ENCODE data around the gene CFAP210. TPM values are rescaled to one million over a fixed set of nuclear protein-coding genes. Genes with fewer than 3 reads are reported as not detected.
"Not testable (repeated sequence)": the region's sequence is repeated elsewhere in the genome, so short reads cannot be mapped to it uniquely, and the experiment has no call there.

CFAP210 gene
- total RNA-seq, 1 donor from 2014 or later: not detected

GRCh38 chr2:169714699-169715098 lies 20.5 kb upstream of the CFAP210 start:
- intact Hi-C loops (cut with DNase I): no loop called here
- ATAC-seq (ENCODE audit: poor library complexity): no peak

GRCh38 chr2:169713331-169713730 lies 19.1 kb upstream of the CFAP210 start:
- intact Hi-C loops (cut with DNase I): no loop called here
- ATAC-seq (ENCODE audit: poor library complexity): no peak
- DNase-seq: no peak

More at GRCh38 chr2:169714699-169715098, 20.5 kb upstream of the CFAP210 start:
- DNase-seq: no peak

GRCh38 chr2:169712791-169713227 lies 18.6 kb upstream of the CFAP210 start:
- ATAC-seq (ENCODE audit: poor library complexity): no peak
- DNase-seq: no peak
- intact Hi-C loops (cut with DNase I): no loop called here

GRCh38 chr2:169711751-169712509 lies 17.7 kb upstream of the CFAP210 start:
- DNase-seq: no peak
- intact Hi-C loops (cut with DNase I): no loop called here
- no peak for ATAC-seq (ENCODE audit: poor library complexity)

- DNase-seq (no peak), ATAC-seq (ENCODE audit: poor library complexity) (no peak)
- intact Hi-C loops (cut with DNase I): no loop called here
These were observed 15.8 kb upstream of the CFAP210 start for GRCh38 chr2:169709981-169710380.

- intact Hi-C loops (cut with DNase I): no loop called here
- ATAC-seq (ENCODE audit: poor library complexity) (no peak), DNase-seq (no peak)
These were observed 15.1 kb upstream of the CFAP210 start for GRCh38 chr2:169709331-169709730.

- DNase-seq (no peak), ATAC-seq (ENCODE audit: poor library complexity) (no peak)
- intact Hi-C loops (cut with DNase I): no loop called here
These were observed 13.4 kb upstream of the CFAP210 start for GRCh38 chr2:169707626-169708025.

- intact Hi-C loops (cut with DNase I): no loop called here
- peak; percentile 40 for ATAC-seq (ENCODE audit: poor library complexity)
- DNase-seq: no peak
These were observed 11.7 kb upstream of the CFAP210 start for GRCh38 chr2:169705927-169706326.

- intact Hi-C loops (cut with DNase I): no loop called here
- ATAC-seq (ENCODE audit: poor library complexity): peak; percentile 40
- no peak for DNase-seq
These were observed 10.0 kb upstream of the CFAP210 start for GRCh38 chr2:169704160-169704708.

- ATAC-seq (ENCODE audit: poor library complexity): peak; percentile 73
- DNase-seq: no peak
- intact Hi-C loops (cut with DNase I): no loop called here
These were observed 8.8 kb upstream of the CFAP210 start for GRCh38 chr2:169702996-169703395.

GRCh38 chr2:169699173-169699572 lies 5.0 kb upstream of the CFAP210 start:
- ATAC-seq (ENCODE audit: poor library complexity); DNase-seq; intact Hi-C loops (cut with DNase I): not testable (repeated sequence)

GRCh38 chr2:169696381-169696780 lies 2.2 kb upstream of the CFAP210 start:
- ATAC-seq (ENCODE audit: poor library complexity) (no peak), DNase-seq (no peak)
- intact Hi-C loops (cut with DNase I): no loop called here

GRCh38 chr2:169694894-169695260 lies 672 bp upstream of the CFAP210 start:
- ATAC-seq (ENCODE audit: poor library complexity): no peak
- intact Hi-C loops (cut with DNase I): no loop called here
- no peak for DNase-seq

GRCh38 chr2:169693360-169693759 lies 845 bp downstream of the CFAP210 start:
- intact Hi-C loops (cut with DNase I): no loop called here
- DNase-seq (no peak), ATAC-seq (ENCODE audit: poor library complexity) (peak; percentile 28)

- DNase-seq: no peak
- intact Hi-C loops (cut with DNase I): no loop called here
- no peak for ATAC-seq (ENCODE audit: poor library complexity)
These were observed 1.5 kb downstream of the CFAP210 start for GRCh38 chr2:169692718-169693117.

- intact Hi-C loops (cut with DNase I): no loop called here
- ATAC-seq (ENCODE audit: poor library complexity) (no peak), DNase-seq (no peak)
These were observed 3.2 kb downstream of the CFAP210 start for GRCh38 chr2:169690958-169691357.

GRCh38 chr2:169687943-169688342 lies 6.3 kb downstream of the CFAP210 start:
- DNase-seq; ATAC-seq (ENCODE audit: poor library complexity); intact Hi-C loops (cut with DNase I): not testable (repeated sequence)

- ATAC-seq (ENCODE audit: poor library complexity); intact Hi-C loops (cut with DNase I); DNase-seq: not testable (repeated sequence)
These were observed 7.4 kb downstream of the CFAP210 start for GRCh38 chr2:169686825-169687224.

- ATAC-seq (ENCODE audit: poor library complexity); intact Hi-C loops (cut with DNase I); DNase-seq: not testable (repeated sequence)
These were observed 9.5 kb downstream of the CFAP210 start for GRCh38 chr2:169684712-169685111.

- no peak for ATAC-seq (ENCODE audit: poor library complexity)
- DNase-seq: no peak
- intact Hi-C loops (cut with DNase I): no loop called here
These were observed 10.1 kb downstream of the CFAP210 start for GRCh38 chr2:169684135-169684565.

All from Right ventricle myocardium superior (tissue), 1 donor.